DND-41 (cell line): ENCODE results near the gene SMIM29.

Experiments
- ATAC-seq: fragments of 200-7000 bp; cut with Tn5 transposase; 3 replicates; pipeline ENCODE4 v1.9.1; 2021; ENCODE audit warnings: low read depth; ENCODE audit not compliant: insufficient read depth
- DNase-seq: peaks from one replicate; pipeline ENCODE4 v3.0.0-alpha.2; 2020
- H2AFZ ChIP-seq: 2 replicates; pipeline ENCODE4 v1.6.0; 2012; ENCODE audit warnings: low read depth, low read length
- H3K27ac ChIP-seq: 2 replicates; pipeline ENCODE4 v1.5.1; 2012; ENCODE audit warnings: low read length, inconsistent platforms
- H3K27me3 ChIP-seq: fragments of 200-600 bp; sonication (generic); 2 replicates; pipeline ENCODE4 v1.6.0; 2012; ENCODE audit warnings: low read length, mild to moderate bottlenecking, inconsistent platforms; ENCODE audit not compliant: insufficient read depth, poor library complexity
- H3K36me3 ChIP-seq: 2 replicates; pipeline ENCODE4 v1.5.1; 2012; ENCODE audit warnings: low read length, inconsistent platforms; ENCODE audit not compliant: insufficient read depth
- H3K4me1 ChIP-seq: 2 replicates; pipeline ENCODE4 v1.5.1; 2012; ENCODE audit warnings: mild to moderate bottlenecking, low read length; ENCODE audit not compliant: insufficient read depth
- H3K4me2 ChIP-seq: 2 replicates; pipeline ENCODE4 v1.6.0; 2012; ENCODE audit warnings: mild to moderate bottlenecking, moderate library complexity, low read length, inconsistent platforms; ENCODE audit not compliant: insufficient read depth
- H3K4me3 ChIP-seq, 2 experiments: fragments of 200-600 bp in 1 of 2; shearing (Covaris generic) in 1 of 2; 2 replicates each; pipeline ENCODE4 v1.5.1; 2012 to 2016; ENCODE audit warnings: inconsistent platforms in 2 of 2, low read length in 2 of 2, mild to moderate bottlenecking in 2 of 2, low read depth in 1 of 2, moderate library complexity in 1 of 2
- H3K79me2 ChIP-seq: 2 replicates; pipeline ENCODE4 v1.6.0; 2012; ENCODE audit warnings: low read length, inconsistent platforms; ENCODE audit not compliant: insufficient read depth
- H3K9ac ChIP-seq: 2 replicates; pipeline ENCODE4 v1.6.0; 2012; ENCODE audit warnings: low read depth, mild to moderate bottlenecking, inconsistent platforms, low read length, moderate library complexity
- H3K9me3 ChIP-seq: 2 replicates; pipeline ENCODE4 v1.5.1; 2012; ENCODE audit warnings: low read length, moderate library complexity, mild to moderate bottlenecking, inconsistent platforms; ENCODE audit not compliant: insufficient read depth, severe bottlenecking
- H4K20me1 ChIP-seq: 2 replicates; pipeline ENCODE4 v1.6.0; 2012; ENCODE audit warnings: low read length; ENCODE audit not compliant: insufficient read depth
- EZH2 ChIP-seq: IDR thresholded peaks from 3 replicates; pipeline ENCODE4 v1.6.1; 2012; ENCODE audit warnings: borderline replicate concordance, low read depth, mild to moderate bottlenecking, moderate library complexity, low read length, inconsistent platforms; ENCODE audit not compliant: severe bottlenecking
- TF ChIP-seq, protein P1 (sequence below): IDR thresholded peaks from 2 replicates; pipeline ENCODE4 v1.5.1; 2012; ENCODE audit warnings: borderline replicate concordance, low read length, moderate library complexity, mild to moderate bottlenecking; ENCODE audit not compliant: poor library complexity, severe bottlenecking; ENCODE audit errors: extremely low read depth

Gene SMIM29

DNA sequence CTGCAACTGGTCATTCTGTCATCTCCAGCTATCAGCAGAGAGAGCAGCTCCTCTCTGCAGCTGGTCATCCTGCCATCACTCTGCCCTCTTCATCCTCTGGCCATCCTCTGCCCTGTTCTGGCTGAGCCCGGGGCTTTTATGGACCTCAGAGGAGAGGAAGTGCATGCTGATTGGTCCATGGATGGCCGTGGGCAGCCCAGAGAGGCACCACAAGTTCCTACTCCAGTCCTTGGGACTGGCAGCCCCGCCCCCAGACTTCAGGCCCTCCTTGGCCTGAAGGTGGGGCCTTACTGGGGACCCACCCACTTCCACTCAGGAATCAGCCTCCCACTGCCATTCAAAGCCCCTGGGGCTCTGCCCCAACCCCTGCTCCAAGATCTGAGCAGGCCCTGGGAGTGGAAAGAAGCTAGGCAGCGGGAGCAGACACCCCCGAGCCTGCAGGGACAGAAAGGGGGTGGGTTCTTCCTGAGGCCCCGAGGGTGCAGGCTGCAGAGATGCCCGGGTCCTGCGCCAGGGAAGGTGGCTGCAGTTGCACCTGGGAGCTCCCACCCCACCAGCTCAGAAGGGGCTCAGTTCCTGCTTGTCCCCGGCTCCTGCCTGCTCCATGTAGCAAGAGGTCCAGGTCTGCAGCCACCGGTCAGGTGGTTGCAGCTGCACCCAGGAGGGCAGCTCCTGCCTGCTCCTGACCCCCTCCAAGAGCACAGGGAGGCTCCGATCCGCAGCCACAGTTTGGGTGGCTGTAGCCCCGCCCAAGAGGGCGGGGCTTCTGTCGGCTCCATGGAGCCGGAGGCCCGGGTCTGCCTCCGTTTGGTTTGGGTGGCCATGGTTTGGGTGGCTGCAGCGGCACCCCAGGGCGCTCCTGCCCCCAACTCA is 46.2 kb downstream of the SMIM29 start:
- no peak overlapping the region for H3K4me3 ChIP-seq

GRCh38 chr6:34201455-34202107 is 47.2 kb downstream of the SMIM29 start:
- Histone ChIP-seq H3K4me2 (no peak overlapping the region), H4K20me1 (no peaks in the 10 kb centered on the region), H3K4me1 (peaks cover 3% of the 10 kb centered on the region), H2AFZ (no peak overlapping the region), H3K36me3 (no peaks in the 10 kb centered on the region), H3K4me3 (no peak overlapping the region), H3K79me2 (no peaks in the 10 kb centered on the region), H3K27ac (no peak overlapping the region), H3K9ac (no peak overlapping the region), H3K27me3 (no peaks in the 10 kb centered on the region), H3K9me3 (no peaks in the 10 kb centered on the region)
- DNase-seq (no peak), ATAC-seq (no peak)
- TF ChIP-seq, protein P1, sequence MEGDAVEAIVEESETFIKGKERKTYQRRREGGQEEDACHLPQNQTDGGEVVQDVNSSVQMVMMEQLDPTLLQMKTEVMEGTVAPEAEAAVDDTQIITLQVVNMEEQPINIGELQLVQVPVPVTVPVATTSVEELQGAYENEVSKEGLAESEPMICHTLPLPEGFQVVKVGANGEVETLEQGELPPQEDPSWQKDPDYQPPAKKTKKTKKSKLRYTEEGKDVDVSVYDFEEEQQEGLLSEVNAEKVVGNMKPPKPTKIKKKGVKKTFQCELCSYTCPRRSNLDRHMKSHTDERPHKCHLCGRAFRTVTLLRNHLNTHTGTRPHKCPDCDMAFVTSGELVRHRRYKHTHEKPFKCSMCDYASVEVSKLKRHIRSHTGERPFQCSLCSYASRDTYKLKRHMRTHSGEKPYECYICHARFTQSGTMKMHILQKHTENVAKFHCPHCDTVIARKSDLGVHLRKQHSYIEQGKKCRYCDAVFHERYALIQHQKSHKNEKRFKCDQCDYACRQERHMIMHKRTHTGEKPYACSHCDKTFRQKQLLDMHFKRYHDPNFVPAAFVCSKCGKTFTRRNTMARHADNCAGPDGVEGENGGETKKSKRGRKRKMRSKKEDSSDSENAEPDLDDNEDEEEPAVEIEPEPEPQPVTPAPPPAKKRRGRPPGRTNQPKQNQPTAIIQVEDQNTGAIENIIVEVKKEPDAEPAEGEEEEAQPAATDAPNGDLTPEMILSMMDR = no peak
- TF ChIP-seq EZH2 = no peak

More for the DNA sequence above, 46.2 kb downstream of the SMIM29 start:
- no peak overlapping the region for H3K27ac ChIP-seq
- no peak for TF ChIP-seq EZH2
- TF ChIP-seq, protein P1 = no peak
- no peaks in the 10 kb centered on the region for H3K27me3 ChIP-seq
- no peaks in the 10 kb centered on the region for H3K36me3 ChIP-seq
- H3K4me1 ChIP-seq = no peaks in the 10 kb centered on the region
- ATAC-seq (no peak), DNase-seq (no peak)
- no peaks in the 10 kb centered on the region for H3K9me3 ChIP-seq
- H3K79me2 ChIP-seq = no peaks in the 10 kb centered on the region
- H3K4me2 ChIP-seq = no peak overlapping the region
- H4K20me1 ChIP-seq = no peaks in the 10 kb centered on the region
- no peak overlapping the region for H3K9ac ChIP-seq
- no peak overlapping the region for H2AFZ ChIP-seq

- Histone ChIP-seq H2AFZ (no peak overlapping the region), H4K20me1 (no peaks in the 10 kb centered on the region), H3K4me2 (no peak overlapping the region)
Observed at GRCh38 chr6:34200340-34200971, 48.4 kb downstream of the SMIM29 start.

More at GRCh38 chr6:34200340-34200971, 48.4 kb downstream of the SMIM29 start:
- Histone ChIP-seq H3K4me3 (no peak overlapping the region), H3K9me3 (no peaks in the 10 kb centered on the region), H3K36me3 (no peaks in the 10 kb centered on the region), H3K9ac (no peak overlapping the region), H3K4me1 (peaks cover 11% of the 10 kb centered on the region), H3K79me2 (no peaks in the 10 kb centered on the region), H3K27ac (no peak overlapping the region), H3K27me3 (peaks cover 7% of the 10 kb centered on the region)
- no peak for TF ChIP-seq EZH2
- TF ChIP-seq, protein P1 = no peak
- DNase-seq = no peak
- ATAC-seq = no peak
